HFFc6 (cell line): ENCODE data around the gene MAEA. TPM values are rescaled to one million over a fixed set of nuclear protein-coding genes. Genes with fewer than 3 reads are reported as not detected.

ENCODE experiments used
- DNase-seq: peaks from one replicate; pipeline ENCODE4 v3.0.0-alpha.2; 2018
- H3K27ac Mint-ChIP-seq: 2 replicates; pipeline ENCODE4 v1.8.0; 2020; ENCODE audit warnings: mild to moderate bottlenecking, mixed read lengths
- H3K27me3 Mint-ChIP-seq: 2 replicates; pipeline ENCODE4 v1.8.0; 2021; ENCODE audit warnings: mild to moderate bottlenecking, moderate library complexity, mixed read lengths; ENCODE audit not compliant: insufficient read depth
- H3K36me3 Mint-ChIP-seq: 2 replicates; pipeline ENCODE4 v1.8.0; 2021; ENCODE audit warnings: low read depth, mixed read lengths
- H3K4me1 Mint-ChIP-seq: 2 replicates; pipeline ENCODE4 v1.8.0; 2020; ENCODE audit warnings: low read depth, mixed read lengths
- H3K4me3 Mint-ChIP-seq: 2 replicates; pipeline ENCODE4 v1.8.0; 2020; ENCODE audit warnings: mild to moderate bottlenecking, moderate library complexity, mixed read lengths
- H3K9me3 Mint-ChIP-seq: 2 replicates; pipeline ENCODE4 v1.8.0; 2020; ENCODE audit warnings: mild to moderate bottlenecking, mixed read lengths
- total RNA-seq, 6 experiments: library from RNA; stranded (reverse); fragmentation: NEBNext Ultra II Directional; extraction: Animal tissue kit (Norgen Biotek cat#: 25700); gene quantifications; 2 replicates in 1 of 6; 3 replicates in 5 of 6; pipeline ENCODE4 v1.2.3, GENCODE V29; 2021
- TF ChIP-seq, protein P1 (sequence below): fragments of 200-600 bp; sonication (generic); IDR thresholded peaks from 2 replicates; pipeline ENCODE4 v1.5.0; 2021; ENCODE audit warnings: antibody characterized with exemption, mild to moderate bottlenecking

The MAEA gene
- total RNA-seq, 6 experiments from 2014 or later: 56.0 to 65.4 (median 60.6) TPM

- TF ChIP-seq, protein P1, sequence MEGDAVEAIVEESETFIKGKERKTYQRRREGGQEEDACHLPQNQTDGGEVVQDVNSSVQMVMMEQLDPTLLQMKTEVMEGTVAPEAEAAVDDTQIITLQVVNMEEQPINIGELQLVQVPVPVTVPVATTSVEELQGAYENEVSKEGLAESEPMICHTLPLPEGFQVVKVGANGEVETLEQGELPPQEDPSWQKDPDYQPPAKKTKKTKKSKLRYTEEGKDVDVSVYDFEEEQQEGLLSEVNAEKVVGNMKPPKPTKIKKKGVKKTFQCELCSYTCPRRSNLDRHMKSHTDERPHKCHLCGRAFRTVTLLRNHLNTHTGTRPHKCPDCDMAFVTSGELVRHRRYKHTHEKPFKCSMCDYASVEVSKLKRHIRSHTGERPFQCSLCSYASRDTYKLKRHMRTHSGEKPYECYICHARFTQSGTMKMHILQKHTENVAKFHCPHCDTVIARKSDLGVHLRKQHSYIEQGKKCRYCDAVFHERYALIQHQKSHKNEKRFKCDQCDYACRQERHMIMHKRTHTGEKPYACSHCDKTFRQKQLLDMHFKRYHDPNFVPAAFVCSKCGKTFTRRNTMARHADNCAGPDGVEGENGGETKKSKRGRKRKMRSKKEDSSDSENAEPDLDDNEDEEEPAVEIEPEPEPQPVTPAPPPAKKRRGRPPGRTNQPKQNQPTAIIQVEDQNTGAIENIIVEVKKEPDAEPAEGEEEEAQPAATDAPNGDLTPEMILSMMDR: no peak
- H3K36me3 Mint-ChIP-seq: peaks cover 50% of the 10 kb centered on the region
- no peak overlapping the region for H3K4me3 Mint-ChIP-seq
- DNase-seq: no peak
- peaks cover 5% of the 10 kb centered on the region for H3K9me3 Mint-ChIP-seq
- no peaks in the 10 kb centered on the region for H3K4me1 Mint-ChIP-seq
- H3K27me3 Mint-ChIP-seq: no peaks in the 10 kb centered on the region; the same call in 1 of the 2 replicates
- H3K27ac Mint-ChIP-seq: no peak overlapping the region
These were observed 27.0 kb downstream of the MAEA start for GRCh38 chr4:1316537-1317168.

- TF ChIP-seq, protein P1: no peak
- no peaks in the 10 kb centered on the region for H3K4me1 Mint-ChIP-seq
- no peak for DNase-seq
- H3K27me3 Mint-ChIP-seq: no peaks in the 10 kb centered on the region; the same call in 1 of the 2 replicates
- peaks cover 48% of the 10 kb centered on the region for H3K36me3 Mint-ChIP-seq
- no peak overlapping the region for H3K27ac Mint-ChIP-seq
- no peak overlapping the region for H3K4me3 Mint-ChIP-seq
- peaks cover 5% of the 10 kb centered on the region for H3K9me3 Mint-ChIP-seq
These were observed 27.7 kb downstream of the MAEA start for GRCh38 chr4:1317177-1318045.

DNA sequence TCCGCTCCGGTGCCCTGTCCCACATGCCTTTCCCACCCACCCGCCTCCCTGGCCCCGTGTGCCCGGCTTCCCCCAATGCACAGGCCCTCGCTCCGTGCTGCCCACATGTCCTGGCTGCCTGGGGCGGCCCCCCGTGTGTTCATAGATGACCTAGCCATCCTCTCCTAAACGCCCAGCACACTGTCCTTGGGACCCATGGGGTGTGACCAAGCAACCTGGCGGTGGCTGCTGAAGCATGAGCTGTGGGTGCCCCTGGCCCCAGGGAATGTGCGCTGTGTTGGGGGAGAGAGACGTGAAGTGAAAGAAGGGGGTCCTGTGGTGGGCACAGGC, 28.3 kb downstream of the MAEA start:
- Mint-ChIP-seq H3K27me3 (no peaks in the 10 kb centered on the region; the same call in 1 of the 2 replicates), H3K36me3 (peaks cover 42% of the 10 kb centered on the region), H3K4me1 (no peaks in the 10 kb centered on the region), H3K4me3 (no peak overlapping the region), H3K27ac (no peak overlapping the region), H3K9me3 (peaks cover 5% of the 10 kb centered on the region)
- TF ChIP-seq, protein P1: no peak
- DNase-seq: no peak

- Mint-ChIP-seq H3K4me3 (no peak overlapping the region), H3K27me3 (no peaks in the 10 kb centered on the region; the same call in 1 of the 2 replicates), H3K36me3 (peaks cover 39% of the 10 kb centered on the region), H3K9me3 (peaks cover 5% of the 10 kb centered on the region), H3K27ac (no peak overlapping the region), H3K4me1 (no peaks in the 10 kb centered on the region)
- DNase-seq: no peak
- TF ChIP-seq, protein P1: peak; percentile 67
These were observed 29.0 kb downstream of the MAEA start for GRCh38 chr4:1318488-1319213.

- peaks cover 26% of the 10 kb centered on the region for H3K36me3 Mint-ChIP-seq
- no peak overlapping the region for H3K4me3 Mint-ChIP-seq
- H3K27ac Mint-ChIP-seq: no peak overlapping the region; the same call in 1 of the 2 replicates
- H3K9me3 Mint-ChIP-seq: peaks cover 5% of the 10 kb centered on the region
- no peak for DNase-seq
- no peaks in the 10 kb centered on the region; the same call in 1 of the 2 replicates for H3K27me3 Mint-ChIP-seq
- TF ChIP-seq, protein P1: no peak
- no peaks in the 10 kb centered on the region for H3K4me1 Mint-ChIP-seq
These were observed 31.8 kb downstream of the MAEA start for GRCh38 chr4:1321486-1321885.
